Measurements from ENCODE around the gene FRMD4B.

The FRMD4B gene

DNA sequence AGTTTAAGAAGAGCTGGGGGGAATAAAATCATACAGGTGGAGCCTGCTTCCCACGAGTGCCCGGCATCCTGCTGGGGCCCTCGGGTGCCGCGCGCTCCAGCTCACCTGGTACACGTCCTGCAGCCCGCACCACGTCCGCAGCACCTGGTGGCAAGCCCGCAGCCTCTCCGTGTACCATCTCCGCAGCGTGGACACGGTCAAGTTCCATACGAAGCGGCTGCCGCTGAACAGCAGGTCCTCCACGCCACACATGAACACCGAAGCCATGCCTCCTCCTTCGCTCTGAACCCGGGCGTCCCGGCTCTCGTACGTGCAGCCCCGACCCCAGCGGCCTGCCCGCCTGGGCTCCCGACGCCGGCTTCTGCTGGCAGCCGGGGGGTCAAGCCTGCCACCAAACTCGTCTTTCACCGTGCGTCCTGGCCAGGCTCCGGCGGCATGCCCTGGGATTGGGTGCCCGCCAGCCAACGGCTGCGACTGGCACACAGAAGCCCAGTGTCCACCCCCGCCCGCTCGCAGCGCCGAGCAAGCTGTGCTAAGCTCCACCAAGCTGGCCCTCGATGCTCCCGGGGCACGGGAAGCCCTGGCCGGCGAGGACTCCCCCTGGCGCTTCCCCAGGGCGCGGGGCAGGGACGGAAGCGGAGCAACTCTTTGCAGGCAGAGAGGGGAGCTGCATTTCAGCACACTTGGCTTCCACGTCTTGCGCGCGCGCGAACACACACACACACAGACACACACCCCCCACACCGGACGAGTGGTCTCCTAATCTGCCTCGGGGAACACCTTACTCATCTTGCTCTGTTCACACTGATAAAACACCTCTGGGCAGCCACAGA, at the start of gene FRMD4B:
Gene FRMD4B (minus strand): TSS at position 366 of the 833 bp plus-strand sequence. CDS start 99 bp downstream, at position 267.
- peak; percentile 14 for DNase-seq

DNA sequence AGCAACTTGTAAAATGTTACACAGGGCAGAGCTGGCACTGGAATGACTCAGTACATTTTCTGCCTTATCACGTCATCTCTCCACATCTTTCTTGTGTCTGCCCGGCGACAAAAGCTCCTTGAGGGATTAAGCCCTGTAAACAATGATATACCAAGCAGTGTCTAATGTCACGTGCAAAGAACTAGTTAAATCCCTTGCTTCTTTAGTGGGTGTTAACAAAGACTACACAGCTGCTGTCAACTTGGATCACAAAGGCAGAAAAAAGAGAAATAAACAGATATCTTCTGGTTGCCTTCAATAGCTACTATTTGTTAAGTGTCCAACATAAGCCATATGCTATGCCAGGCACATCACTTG, 48.1 kb upstream of the FRMD4B start:
- no peak for DNase-seq

GRCh38 chr3:69433121-69433968, 47.5 kb upstream of the FRMD4B start:
- no peak for DNase-seq

DNA sequence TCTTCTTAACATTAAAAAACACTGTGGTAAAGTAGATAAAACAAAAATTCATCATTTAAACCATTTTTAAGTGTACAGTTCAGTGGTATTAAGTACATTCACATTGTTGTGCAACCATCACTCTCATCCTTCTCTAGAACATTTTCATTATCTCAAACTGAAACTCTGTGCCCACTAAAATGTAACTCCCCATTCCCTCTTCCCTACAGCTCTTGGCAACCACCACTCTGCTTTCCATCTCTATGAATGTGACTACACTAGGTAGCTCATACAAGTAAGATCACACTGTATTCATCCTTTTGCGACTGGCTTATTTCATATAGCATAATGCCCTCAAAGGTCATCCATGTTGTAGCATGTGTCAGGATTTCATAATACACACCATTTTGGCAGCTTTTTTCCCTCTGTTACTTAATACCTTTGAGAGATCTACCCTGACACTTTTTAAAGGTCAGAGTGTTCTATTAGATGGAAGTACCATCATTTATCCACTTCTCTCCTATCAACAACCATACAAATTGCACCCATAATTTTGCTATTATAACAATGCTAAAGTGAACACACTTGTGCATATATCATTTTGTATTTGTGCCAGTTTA, 42.9 kb upstream of the FRMD4B start:
- no peak for DNase-seq

- DNase-seq: no peak
Measured at GRCh38 chr3:69426967-69427304, 41.0 kb upstream of the FRMD4B start.

DNA sequence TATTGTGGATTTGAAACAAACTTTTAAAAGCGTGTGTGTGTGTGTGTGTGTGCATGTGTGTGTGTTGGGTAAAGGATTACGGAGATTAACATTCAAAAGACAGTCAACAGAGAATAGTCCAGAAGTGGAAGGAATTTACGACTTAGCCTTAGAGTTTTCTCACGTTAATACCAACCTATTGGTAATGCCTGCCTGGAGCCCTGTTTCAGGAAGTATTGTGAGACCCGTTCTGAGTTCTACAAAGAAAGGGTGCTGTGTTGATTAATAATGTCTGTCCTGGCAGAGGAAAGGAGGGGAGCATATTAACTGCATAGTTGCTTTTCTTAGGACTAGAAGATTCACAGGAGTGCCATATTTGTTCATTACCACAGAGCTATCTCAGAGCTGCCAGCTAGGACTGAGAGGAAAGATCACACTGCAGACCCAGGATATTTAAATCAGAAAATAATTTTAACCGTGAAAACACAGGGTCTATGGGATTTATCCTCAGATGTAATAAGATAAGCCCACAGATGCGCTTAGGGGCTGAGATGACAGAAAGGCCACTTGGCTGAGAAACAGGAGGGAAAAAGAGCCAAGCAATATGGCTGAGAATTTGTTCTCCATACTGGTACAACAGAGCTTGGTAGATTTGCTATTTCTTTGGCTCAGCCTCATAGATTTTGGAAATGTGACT, 40.5 kb upstream of the FRMD4B start:
- no peak for DNase-seq

GRCh38 chr3:69425249-69425648, 39.4 kb upstream of the FRMD4B start:
- peak; percentile 19 for DNase-seq

GRCh38 chr3:69423463-69424155, 37.7 kb upstream of the FRMD4B start:
- DNase-seq: no peak

GRCh38 chr3:69422751-69423150, 36.9 kb upstream of the FRMD4B start:
- DNase-seq: no peak

- no peak for DNase-seq
Measured at GRCh38 chr3:69420781-69421520, 35.1 kb upstream of the FRMD4B start.

DNA sequence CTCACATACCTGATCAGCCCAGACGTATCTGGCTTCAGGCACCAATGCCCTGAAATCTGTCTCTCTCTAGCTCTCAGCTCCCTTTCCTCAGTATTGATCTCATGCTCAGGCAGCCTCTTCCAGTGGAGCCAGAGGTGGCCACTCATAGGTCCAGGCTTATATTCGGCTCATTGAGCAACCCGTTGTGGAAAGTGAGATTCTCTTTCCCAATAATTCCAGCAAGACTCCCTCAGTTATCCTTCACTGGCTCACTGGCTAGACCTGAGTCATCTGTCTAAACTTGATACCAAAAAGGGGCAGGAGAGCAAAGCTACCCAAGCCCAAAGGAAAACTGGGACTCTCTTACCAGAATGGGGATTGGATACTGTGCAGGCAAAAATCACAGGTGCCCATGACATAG, 33.4 kb upstream of the FRMD4B start:
- no peak for DNase-seq

GRCh38 chr3:69417541-69418078, 31.7 kb upstream of the FRMD4B start:
- no peak for DNase-seq

DNA sequence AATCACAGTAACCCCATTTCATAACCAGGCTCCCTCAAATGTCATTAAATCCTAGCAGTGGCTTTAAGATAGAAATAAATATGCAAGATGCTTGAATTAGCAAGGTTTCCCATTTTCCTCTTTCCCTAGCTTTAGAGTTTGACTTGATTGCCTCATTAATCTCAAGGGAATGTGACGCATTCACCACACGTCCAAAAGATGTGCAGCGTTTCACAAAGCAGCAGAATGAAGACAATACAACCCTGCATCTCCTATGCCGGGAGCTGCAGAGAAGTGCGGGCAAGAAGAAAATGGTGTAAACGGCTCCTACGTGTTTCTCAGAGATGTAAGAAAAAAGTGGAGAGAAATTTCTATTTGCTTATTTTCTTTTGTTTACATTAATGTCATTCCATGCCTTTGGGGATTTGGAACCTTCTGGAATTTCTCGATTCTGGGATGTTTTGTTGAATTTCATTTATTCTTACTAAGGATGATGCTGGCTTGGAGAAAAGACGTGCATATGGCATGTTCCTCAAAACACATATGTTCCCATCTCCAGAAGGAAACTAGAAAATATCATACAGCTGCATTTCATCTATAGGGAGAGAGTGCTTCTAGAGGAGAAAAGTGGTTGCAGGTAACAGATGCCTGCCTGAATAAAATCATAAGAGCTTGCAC, 27.8 kb upstream of the FRMD4B start:
- DNase-seq: no peak

- no peak for DNase-seq
Measured at GRCh38 chr3:69411346-69411745, 25.5 kb upstream of the FRMD4B start.

- peak; percentile 64 for DNase-seq
Measured at GRCh38 chr3:69410301-69410700, 24.4 kb upstream of the FRMD4B start.

- no peak for DNase-seq
Measured at GRCh38 chr3:69409831-69410230, 23.9 kb upstream of the FRMD4B start.

- DNase-seq: no peak
Measured at GRCh38 chr3:69409011-69409410, 23.1 kb upstream of the FRMD4B start.

DNA sequence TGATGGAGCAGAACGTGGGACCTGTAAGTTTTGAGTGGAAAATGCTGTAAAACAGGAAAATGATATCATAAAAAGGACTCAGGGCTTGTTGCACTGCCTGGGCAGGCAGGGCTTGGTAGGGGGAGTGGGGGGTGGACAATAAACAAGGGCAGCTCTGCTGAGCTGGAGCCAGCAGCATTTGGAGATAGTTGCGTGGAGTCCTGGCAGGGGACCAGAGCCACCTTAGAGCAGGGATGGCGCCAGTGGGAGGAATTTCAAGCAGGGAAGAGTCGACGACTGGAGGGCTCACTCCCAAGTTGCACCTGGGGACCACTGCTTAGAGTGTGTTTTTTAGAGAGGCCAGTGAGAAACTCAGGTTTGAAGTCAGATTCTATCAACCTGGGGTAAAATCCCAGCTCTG, 22.7 kb upstream of the FRMD4B start:
- no peak for DNase-seq

DNA sequence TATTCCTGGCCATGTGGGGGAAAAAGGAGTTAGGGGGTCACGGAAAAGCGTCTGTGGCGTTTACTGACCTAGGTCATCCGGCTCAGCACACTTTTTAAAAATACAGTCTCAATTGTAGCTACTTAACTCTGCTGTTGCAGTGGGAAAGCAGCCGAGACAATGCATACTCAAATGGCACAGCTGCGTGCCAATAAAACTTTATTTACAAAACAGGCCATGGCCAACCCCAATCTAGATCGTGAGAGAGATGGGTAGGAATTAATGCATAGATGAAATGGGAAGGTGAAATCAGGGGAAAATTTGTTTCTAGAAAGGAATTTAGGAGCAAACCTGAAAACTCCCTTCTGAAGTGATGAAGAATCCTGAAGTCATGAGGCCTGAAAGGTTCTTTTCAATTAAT, 22.0 kb upstream of the FRMD4B start:
- DNase-seq: no peak

- DNase-seq: no peak
Measured at GRCh38 chr3:69406163-69406562, 20.3 kb upstream of the FRMD4B start.

DNA sequence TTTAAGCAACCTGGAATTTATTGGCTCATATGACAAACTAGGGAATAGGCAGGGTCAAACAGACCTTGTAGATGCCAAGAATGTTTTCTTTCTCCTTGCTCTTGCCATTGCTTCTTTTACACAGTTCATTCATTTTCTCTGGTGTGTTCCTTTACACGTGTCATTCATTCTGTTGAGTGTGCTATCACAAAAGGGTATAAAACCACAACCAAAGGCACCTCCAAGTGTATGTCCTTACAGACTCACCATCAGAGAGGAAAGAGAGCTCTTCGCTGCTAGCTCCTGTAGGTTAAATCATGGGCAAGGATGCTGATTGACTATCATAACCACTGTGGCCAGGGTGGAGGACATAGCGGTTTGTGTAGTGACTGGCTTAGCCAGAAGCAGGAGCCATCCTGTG, 19.2 kb upstream of the FRMD4B start:
- DNase-seq: no peak

Measured in CD4-positive, alpha-beta T cell treated with Interleukin-21 for 1 hour (primary cell).